Measurements from ENCODE around the gene CRHR1. TPM values are rescaled to one million over a fixed set of nuclear protein-coding genes. Genes with fewer than 3 reads are reported as not detected.

Gene CRHR1
- polyA plus RNA-seq, 1 donor, result 0.24 TPM

DNA sequence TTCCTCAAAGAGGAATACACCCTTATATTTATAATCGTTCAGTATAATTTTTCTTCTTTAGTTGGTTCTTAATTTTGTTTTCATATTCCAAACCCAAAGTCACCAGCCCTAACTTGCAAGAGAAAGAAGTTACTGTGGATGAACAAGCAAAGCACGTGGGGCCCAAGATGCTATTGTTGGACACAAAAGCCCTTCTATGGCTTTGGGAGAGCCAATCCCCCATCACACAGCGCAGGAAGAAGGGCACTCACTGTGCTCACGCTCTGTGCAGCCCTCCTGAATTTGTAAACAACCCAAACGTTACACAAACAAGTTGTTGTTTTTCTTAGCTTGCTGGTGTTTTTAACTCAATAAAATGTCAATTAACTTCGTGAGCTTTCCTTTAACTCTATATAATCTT, 83.1 kb downstream of the CRHR1 start:
- 95% methylated on average over 2 of the region's 6 CpGs for WGBS (ENCODE audit: insufficient coverage, low lambda C conversion rate)

DNA sequence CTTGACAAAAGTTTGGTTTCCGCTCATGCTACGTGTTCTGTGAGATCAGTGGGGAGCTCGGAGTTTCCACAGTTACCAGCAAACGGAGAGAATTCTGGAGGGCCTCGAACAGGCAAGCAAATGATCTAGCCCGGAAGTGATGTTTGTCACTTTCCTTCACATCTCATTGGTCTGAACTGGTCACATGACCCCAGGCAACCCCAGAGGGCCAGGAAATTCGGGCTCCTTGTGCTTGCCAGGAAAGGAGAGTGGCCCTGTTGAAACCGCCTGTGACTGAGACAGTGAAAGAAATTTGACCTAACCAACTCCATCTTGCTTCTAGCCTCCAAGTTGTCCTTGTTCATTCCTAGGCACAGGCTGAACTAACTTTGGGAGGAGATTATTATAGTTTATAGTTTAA, 83.6 kb downstream of the CRHR1 start:
- Histone ChIP-seq H3K4me1 (ENCODE audit: control insufficient read depth, insufficient read depth, low read length) (peaks cover 3% of the 10 kb centered on the region), H3K27ac (ENCODE audit: low read length) (no peak overlapping the region), H3K9me3 (ENCODE audit: control insufficient read depth, low read depth, low read length) (no peaks in the 10 kb centered on the region), H3K27me3 (ENCODE audit: control insufficient read depth, insufficient read depth, low read length) (peaks cover 3% of the 10 kb centered on the region), H3K4me3 (ENCODE audit: low read length) (no peak overlapping the region), H3K36me3 (ENCODE audit: control insufficient read depth, insufficient read depth, low read length) (no peaks in the 10 kb centered on the region)
- no peak for DNase-seq
- WGBS (ENCODE audit: insufficient coverage, low lambda C conversion rate), result 80% methylated on average over 1 of the region's 8 CpGs

More for the DNA sequence above, 83.1 kb downstream of the CRHR1 start:
- no peaks in the 10 kb centered on the region for H3K36me3 ChIP-seq (ENCODE audit: control insufficient read depth, insufficient read depth, low read length)
- H3K4me3 ChIP-seq (ENCODE audit: low read length), result no peak overlapping the region
- DNase-seq, result no peak
- peaks cover 3% of the 10 kb centered on the region for H3K4me1 ChIP-seq (ENCODE audit: control insufficient read depth, insufficient read depth, low read length)
- H3K27me3 ChIP-seq (ENCODE audit: control insufficient read depth, insufficient read depth, low read length), result peaks cover 3% of the 10 kb centered on the region
- H3K27ac ChIP-seq (ENCODE audit: low read length), result no peak overlapping the region
- H3K9me3 ChIP-seq (ENCODE audit: control insufficient read depth, low read depth, low read length), result no peaks in the 10 kb centered on the region

DNA sequence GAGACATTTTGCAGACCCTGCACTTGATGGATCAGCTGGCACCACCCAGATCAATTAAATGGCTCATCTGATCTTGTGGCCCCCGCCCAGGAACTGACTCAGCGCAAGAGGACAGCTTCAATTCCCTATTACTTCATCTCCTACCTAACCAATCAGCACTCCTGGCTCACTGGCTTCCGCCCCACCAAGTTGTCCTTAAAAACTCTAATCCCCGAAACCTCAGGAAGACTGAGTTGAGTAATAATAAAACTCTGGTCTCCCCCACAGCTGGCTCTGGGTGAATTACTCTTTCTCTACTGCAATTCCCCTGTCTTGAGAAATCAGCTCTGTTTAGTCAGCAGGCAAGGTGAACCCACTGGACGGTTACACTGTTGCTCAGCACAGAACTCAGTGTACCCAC, 84.2 kb downstream of the CRHR1 start:
- no peaks in the 10 kb centered on the region for H3K36me3 ChIP-seq (ENCODE audit: control insufficient read depth, insufficient read depth, low read length)
- peaks cover 3% of the 10 kb centered on the region for H3K4me1 ChIP-seq (ENCODE audit: control insufficient read depth, insufficient read depth, low read length)
- no peak overlapping the region for H3K4me3 ChIP-seq (ENCODE audit: low read length)
- H3K9me3 ChIP-seq (ENCODE audit: control insufficient read depth, low read depth, low read length), result no peaks in the 10 kb centered on the region
- H3K27me3 ChIP-seq (ENCODE audit: control insufficient read depth, insufficient read depth, low read length), result peaks cover 3% of the 10 kb centered on the region
- H3K27ac ChIP-seq (ENCODE audit: low read length), result no peak overlapping the region
- no peak for DNase-seq
- no CpG with 5 or more reads among the region's 5 CpGs for WGBS (ENCODE audit: insufficient coverage, low lambda C conversion rate)

DNA sequence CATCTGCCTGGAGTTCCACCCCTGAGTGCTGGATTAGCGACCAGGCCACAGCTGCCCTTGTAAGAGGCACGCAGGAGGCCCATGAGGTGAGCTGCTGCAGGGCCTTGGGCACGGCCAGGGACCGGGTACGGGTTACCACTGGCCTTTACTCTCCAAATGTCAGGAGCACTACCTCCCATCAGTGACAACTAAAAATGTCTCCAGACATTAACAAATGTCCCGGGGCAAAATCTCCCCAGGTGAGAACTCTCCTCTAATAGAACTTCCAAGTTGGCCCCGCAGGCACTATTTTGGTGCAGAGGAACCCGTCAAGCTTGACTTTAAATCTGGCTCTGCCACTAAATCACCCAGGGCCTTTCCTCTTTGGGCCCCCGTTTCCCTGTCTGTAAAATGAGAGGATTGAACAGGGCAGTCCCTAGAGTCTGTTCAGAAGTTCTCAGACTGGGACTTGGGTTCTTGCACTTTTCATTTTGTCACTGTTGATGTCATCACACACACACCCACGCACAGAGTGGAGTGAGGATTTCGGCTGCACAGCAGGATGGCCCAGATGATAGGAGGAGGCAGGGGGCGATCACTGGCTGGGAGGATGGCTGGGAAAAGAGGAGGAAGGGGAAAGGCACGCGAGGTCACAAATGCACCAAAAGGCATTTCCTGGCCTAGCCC, 85.7 kb downstream of the CRHR1 start:
- Histone ChIP-seq H3K4me1 (ENCODE audit: control insufficient read depth, insufficient read depth, low read length) (peaks cover 3% of the 10 kb centered on the region), H3K27ac (ENCODE audit: low read length) (no peak overlapping the region)
- DNase-seq, result no peak

DNA sequence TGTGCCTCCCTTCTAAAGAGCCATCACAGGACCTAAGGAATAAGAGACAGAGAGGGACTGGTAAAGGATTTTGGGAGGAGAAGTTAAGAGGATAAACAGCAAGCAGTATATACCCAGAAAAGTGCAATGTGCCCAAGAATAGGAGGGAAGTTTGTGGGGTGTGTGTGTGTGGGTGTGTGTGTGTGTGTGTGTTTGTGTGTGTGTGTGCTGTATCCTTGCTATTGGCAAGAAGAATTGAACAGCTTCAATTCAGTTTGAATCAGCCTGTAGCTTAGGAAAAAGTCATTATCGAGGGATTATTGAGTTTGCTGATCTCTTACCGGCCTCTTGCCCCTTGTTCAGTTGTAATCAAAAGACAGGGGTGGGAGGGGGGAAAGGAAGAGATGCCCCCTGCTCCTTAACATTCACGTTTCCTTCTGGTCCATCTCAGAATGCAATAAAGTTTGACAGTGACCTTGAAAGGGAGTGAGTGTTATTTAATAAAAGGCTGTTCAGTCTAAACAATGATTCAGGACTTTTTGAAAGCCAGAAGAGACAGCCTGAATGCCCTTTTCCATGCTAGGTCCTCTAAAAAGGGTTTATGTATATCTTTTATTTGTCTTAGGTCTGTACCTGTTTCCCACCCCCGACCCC, 86.3 kb downstream of the CRHR1 start:
- no CpG with 5 or more reads among the region's 4 CpGs for WGBS (ENCODE audit: insufficient coverage, low lambda C conversion rate)
- H3K27ac ChIP-seq (ENCODE audit: low read length), result no peak overlapping the region

More for the DNA sequence above, 85.7 kb downstream of the CRHR1 start:
- Histone ChIP-seq H3K36me3 (ENCODE audit: control insufficient read depth, insufficient read depth, low read length) (no peaks in the 10 kb centered on the region), H3K4me3 (ENCODE audit: low read length) (no peak overlapping the region), H3K27me3 (ENCODE audit: control insufficient read depth, insufficient read depth, low read length) (no peaks in the 10 kb centered on the region), H3K9me3 (ENCODE audit: control insufficient read depth, low read depth, low read length) (no peaks in the 10 kb centered on the region)
- 20% methylated on average over 1 of the region's 14 CpGs for WGBS (ENCODE audit: insufficient coverage, low lambda C conversion rate)

DNA sequence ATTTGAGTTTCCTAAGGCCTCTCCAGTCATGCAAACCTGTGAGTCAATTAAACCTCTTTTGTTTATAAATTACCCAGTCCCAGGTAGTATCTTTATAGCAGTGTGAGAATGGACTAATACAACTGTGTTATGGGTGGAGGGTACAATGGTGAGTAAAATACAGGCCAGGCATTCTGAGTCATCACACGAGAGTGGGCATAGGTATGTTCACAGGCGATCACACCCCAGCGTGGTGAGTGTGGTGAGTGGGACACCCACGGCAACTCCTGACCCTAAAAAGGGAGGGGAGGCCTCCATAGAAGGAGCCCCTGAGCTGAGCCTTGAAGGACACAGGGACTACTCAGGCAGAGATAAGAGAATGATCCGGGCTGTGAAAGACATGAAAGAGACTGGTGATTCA, 87.6 kb downstream of the CRHR1 start:
- Histone ChIP-seq H3K36me3 (ENCODE audit: control insufficient read depth, insufficient read depth, low read length) (no peaks in the 10 kb centered on the region), H3K4me1 (ENCODE audit: control insufficient read depth, insufficient read depth, low read length) (no peaks in the 10 kb centered on the region), H3K9me3 (ENCODE audit: control insufficient read depth, low read depth, low read length) (no peaks in the 10 kb centered on the region), H3K27me3 (ENCODE audit: control insufficient read depth, insufficient read depth, low read length) (peaks cover 1% of the 10 kb centered on the region), H3K4me3 (ENCODE audit: low read length) (no peak overlapping the region), H3K27ac (ENCODE audit: low read length) (no peak overlapping the region)
- DNase-seq, result no peak
- no CpG with 5 or more reads among the region's 5 CpGs for WGBS (ENCODE audit: insufficient coverage, low lambda C conversion rate)

More for the DNA sequence above, 86.3 kb downstream of the CRHR1 start:
- no peaks in the 10 kb centered on the region for H3K27me3 ChIP-seq (ENCODE audit: control insufficient read depth, insufficient read depth, low read length)
- no peak for DNase-seq
- no peaks in the 10 kb centered on the region for H3K4me1 ChIP-seq (ENCODE audit: control insufficient read depth, insufficient read depth, low read length)
- H3K36me3 ChIP-seq (ENCODE audit: control insufficient read depth, insufficient read depth, low read length), result no peaks in the 10 kb centered on the region
- H3K4me3 ChIP-seq (ENCODE audit: low read length), result no peak overlapping the region
- no peaks in the 10 kb centered on the region for H3K9me3 ChIP-seq (ENCODE audit: control insufficient read depth, low read depth, low read length)

DNA sequence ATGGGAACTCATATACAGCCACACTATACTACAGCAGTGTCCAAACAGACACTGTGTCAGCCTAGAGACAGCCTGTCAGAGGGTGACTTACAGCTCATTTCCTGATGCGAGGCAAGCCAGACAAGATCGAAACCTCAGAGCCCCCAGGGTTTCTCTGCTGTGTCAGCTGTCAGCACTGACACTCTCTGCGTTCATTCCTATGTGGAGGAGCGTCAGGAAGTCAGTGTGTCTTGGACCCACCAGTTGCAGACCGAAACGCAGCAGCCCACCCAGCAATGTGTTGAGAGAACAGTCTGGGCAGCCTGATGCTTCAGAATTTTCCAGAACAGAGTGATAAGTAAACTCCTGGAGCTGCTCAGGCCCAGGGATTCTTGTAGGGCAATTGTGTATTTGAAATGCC, 89.6 kb downstream of the CRHR1 start:
- H3K27me3 ChIP-seq (ENCODE audit: control insufficient read depth, insufficient read depth, low read length), result peaks cover 5% of the 10 kb centered on the region
- H3K9me3 ChIP-seq (ENCODE audit: control insufficient read depth, low read depth, low read length), result no peaks in the 10 kb centered on the region
- DNase-seq, result no peak
- H3K36me3 ChIP-seq (ENCODE audit: control insufficient read depth, insufficient read depth, low read length), result no peaks in the 10 kb centered on the region
- no peak overlapping the region for H3K27ac ChIP-seq (ENCODE audit: low read length)
- H3K4me3 ChIP-seq (ENCODE audit: low read length), result no peak overlapping the region
- no CpG with 5 or more reads among the region's 6 CpGs for whole genome bisulfite sequencing (ENCODE audit: insufficient coverage, low lambda C conversion rate)
- no peaks in the 10 kb centered on the region for H3K4me1 ChIP-seq (ENCODE audit: control insufficient read depth, insufficient read depth, low read length)

DNA sequence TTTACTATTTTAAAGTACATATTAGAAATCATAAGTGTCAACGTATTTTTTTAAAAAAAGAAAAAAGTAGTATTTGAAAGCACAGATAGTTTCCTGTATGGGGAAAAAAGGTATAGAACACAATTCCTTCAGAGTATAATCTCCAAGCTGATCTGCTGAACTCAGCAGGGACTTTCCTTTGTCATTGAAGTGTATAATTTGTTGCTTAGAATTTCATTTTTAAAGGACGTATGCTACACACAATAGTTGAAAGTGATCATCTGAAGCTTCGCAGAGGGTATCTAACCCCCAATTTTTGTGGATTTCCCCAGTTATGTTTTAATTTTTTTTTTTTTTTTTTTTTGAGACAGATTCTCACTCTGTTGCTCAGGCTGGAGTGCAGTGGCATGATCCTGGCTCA, 90.0 kb downstream of the CRHR1 start:
- DNase-seq, result no peak

DNA sequence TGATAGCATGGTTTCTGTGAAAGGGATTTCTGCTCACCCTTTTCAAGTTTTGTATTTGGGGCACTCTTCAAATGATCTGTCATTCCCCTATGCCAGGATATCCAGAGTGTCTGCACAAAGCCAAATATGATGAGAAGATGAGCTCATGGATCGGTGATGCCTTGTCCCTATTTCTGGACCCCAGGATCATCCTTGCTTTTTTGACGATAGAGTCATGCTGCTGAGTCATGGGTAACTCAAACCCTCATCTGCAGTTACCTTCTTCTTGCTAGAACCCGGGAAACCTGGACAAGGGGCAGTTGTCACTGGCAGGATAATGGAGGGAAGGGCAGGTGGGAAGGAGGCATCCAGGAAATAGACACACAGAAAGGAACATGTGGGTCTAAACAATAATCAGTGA, 92.4 kb downstream of the CRHR1 start:
- Histone ChIP-seq H3K27me3 (ENCODE audit: control insufficient read depth, insufficient read depth, low read length) (peaks cover 5% of the 10 kb centered on the region), H3K9me3 (ENCODE audit: control insufficient read depth, low read depth, low read length) (no peaks in the 10 kb centered on the region), H3K4me3 (ENCODE audit: low read length) (no peak overlapping the region), H3K4me1 (ENCODE audit: control insufficient read depth, insufficient read depth, low read length) (no peaks in the 10 kb centered on the region), H3K27ac (ENCODE audit: low read length) (no peak overlapping the region), H3K36me3 (ENCODE audit: control insufficient read depth, insufficient read depth, low read length) (no peaks in the 10 kb centered on the region)
- DNase-seq, result no peak
- WGBS (ENCODE audit: insufficient coverage, low lambda C conversion rate), result 60% methylated on average over 1 of the region's 3 CpGs

More for the DNA sequence above, 90.0 kb downstream of the CRHR1 start:
- Histone ChIP-seq H3K27ac (ENCODE audit: low read length) (no peak overlapping the region), H3K36me3 (ENCODE audit: control insufficient read depth, insufficient read depth, low read length) (no peaks in the 10 kb centered on the region), H3K4me3 (ENCODE audit: low read length) (no peak overlapping the region), H3K27me3 (ENCODE audit: control insufficient read depth, insufficient read depth, low read length) (peaks cover 5% of the 10 kb centered on the region), H3K9me3 (ENCODE audit: control insufficient read depth, low read depth, low read length) (no peaks in the 10 kb centered on the region), H3K4me1 (ENCODE audit: control insufficient read depth, insufficient read depth, low read length) (no peaks in the 10 kb centered on the region)
- 88% methylated on average over 2 of the region's 3 CpGs for WGBS (ENCODE audit: insufficient coverage, low lambda C conversion rate)

DNA sequence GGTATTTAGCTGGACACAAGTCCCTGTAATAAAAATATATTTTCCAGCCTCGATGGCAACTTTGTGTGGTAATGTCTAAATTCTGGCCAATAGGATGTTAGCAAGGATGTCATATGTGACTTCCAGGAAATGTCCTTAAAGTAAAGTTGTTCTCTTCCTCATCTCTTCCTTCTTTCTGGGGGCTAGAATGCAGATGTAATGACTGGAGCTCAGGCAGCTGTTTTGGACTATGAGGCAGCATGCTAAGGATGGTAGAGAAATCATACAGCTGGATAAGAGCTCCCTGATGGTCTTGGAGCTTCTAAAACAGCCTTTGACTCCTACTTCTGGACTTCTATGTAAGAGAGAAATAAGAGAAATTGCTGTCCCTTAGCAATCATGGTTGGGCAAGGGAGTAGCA, 93.3 kb downstream of the CRHR1 start:
- no peak overlapping the region for H3K4me3 ChIP-seq (ENCODE audit: low read length)
- no peaks in the 10 kb centered on the region for H3K36me3 ChIP-seq (ENCODE audit: control insufficient read depth, insufficient read depth, low read length)
- H3K27me3 ChIP-seq (ENCODE audit: control insufficient read depth, insufficient read depth, low read length), result peaks cover 5% of the 10 kb centered on the region
- no peak overlapping the region for H3K27ac ChIP-seq (ENCODE audit: low read length)
- H3K4me1 ChIP-seq (ENCODE audit: control insufficient read depth, insufficient read depth, low read length), result no peaks in the 10 kb centered on the region
- no CpG with 5 or more reads among the region's 1 CpG for WGBS (ENCODE audit: insufficient coverage, low lambda C conversion rate)
- H3K9me3 ChIP-seq (ENCODE audit: control insufficient read depth, low read depth, low read length), result no peaks in the 10 kb centered on the region
- DNase-seq, result no peak

DNA sequence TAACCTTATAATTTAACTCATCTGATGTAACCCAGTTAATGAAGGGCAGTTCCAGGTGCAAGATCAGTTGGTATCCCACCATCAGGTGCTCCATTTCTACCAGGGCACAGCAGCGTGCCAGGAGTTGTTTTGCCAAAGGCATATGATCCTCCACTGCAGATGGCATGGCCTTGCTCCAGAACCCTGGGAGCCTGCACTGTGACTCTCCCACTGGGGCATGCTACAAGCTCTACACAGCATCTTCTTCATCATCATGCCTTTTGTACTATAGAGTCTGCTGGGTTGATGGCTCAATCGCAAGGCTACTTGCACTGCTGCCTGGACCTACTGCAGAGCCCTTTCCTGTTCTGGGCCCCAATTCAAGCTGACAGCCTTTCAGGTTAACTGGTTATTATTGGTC, 98.9 kb downstream of the CRHR1 start:
- peaks cover 1% of the 10 kb centered on the region for H3K27me3 ChIP-seq (ENCODE audit: control insufficient read depth, insufficient read depth, low read length)
- H3K27ac ChIP-seq (ENCODE audit: low read length), result no peak overlapping the region
- H3K36me3 ChIP-seq (ENCODE audit: control insufficient read depth, insufficient read depth, low read length), result no peaks in the 10 kb centered on the region
- H3K4me3 ChIP-seq (ENCODE audit: low read length), result no peak overlapping the region
- H3K9me3 ChIP-seq (ENCODE audit: control insufficient read depth, low read depth, low read length), result no peaks in the 10 kb centered on the region
- no peak for DNase-seq
- 80% methylated on average over 1 of the region's 2 CpGs for WGBS (ENCODE audit: insufficient coverage, low lambda C conversion rate)
- no peaks in the 10 kb centered on the region for H3K4me1 ChIP-seq (ENCODE audit: control insufficient read depth, insufficient read depth, low read length)

All from large intestine (tissue), 3 donors.